ENCODE data around the gene FOXP1.

- TF ChIP-seq CTCF (IDR thresholded peaks at IDR 0.05) (no peak), EZH2 (IDR thresholded peaks at IDR 0.05; ENCODE audit: borderline replicate concordance, insufficient read depth, low read depth, low read length, poor library complexity, severe bottlenecking) (no peak)
Observed at GRCh38 chr3:71401695-71402231, 181.8 kb downstream of the FOXP1 start.

Measured in B cell (primary cell).